ENCODE measurements around the gene MAPK10. TPM values are rescaled to one million over a fixed set of nuclear protein-coding genes. Genes with fewer than 3 reads are reported as not detected.

The MAPK10 gene
- total and polyA plus RNA-seq, 2 donors (not counting 1 experiment from before 2014, with no cell fraction given), result 3.8 to 20.0 TPM

- H3K79me2 ChIP-seq (ENCODE audit: control insufficient read depth, insufficient read depth, low read length), result no peaks in the 10 kb centered on the region
- DNase-seq (ENCODE audit: low read depth in 2 of 2), result peak; percentile 58 to 93
- H3K9me3 ChIP-seq (ENCODE audit: control insufficient read depth, insufficient read depth, low read depth, low read length), result no peaks in the 10 kb centered on the region
- no peak overlapping the region for H2AFZ ChIP-seq (ENCODE audit: low read length)
- H4K20me1 ChIP-seq (ENCODE audit: control insufficient read depth, extremely low read depth, insufficient read depth, low read length), result no peaks in the 10 kb centered on the region
- H3K4me1 ChIP-seq (ENCODE audit: control insufficient read depth, extremely low read depth, insufficient read depth, low read length), result no peaks in the 10 kb centered on the region
- H3K36me3 ChIP-seq (ENCODE audit: control insufficient read depth, insufficient read depth, low read length), result no peaks in the 10 kb centered on the region
- no peak overlapping the region for H3K4me3 ChIP-seq (replicated peaks in 1 of 4; ENCODE audit: control extremely low read depth in 1 of 4, insufficient read depth in 1 of 4, low read depth in 3 of 4, low read length in 4 of 4)
- H3K4me2 ChIP-seq (ENCODE audit: extremely low read depth, insufficient read depth, low read length), result no peak overlapping the region
- no peak for TF ChIP-seq CTCF (conservative IDR thresholded peaks at IDR 0.05 in 1 of 2, IDR thresholded peaks at IDR 0.05 in 1 of 2; ENCODE audit: low read depth in 1 of 2, low read length in 2 of 2)
- TF ChIP-seq EZH2 (IDR thresholded peaks at IDR 0.05; ENCODE audit: low read length, missing control alignments), result no peak
- no peak overlapping the region for H3K9ac ChIP-seq (ENCODE audit: insufficient read depth, low read length)
- H3K27ac ChIP-seq (ENCODE audit: insufficient read depth, low read length), result no peak overlapping the region
- no peaks in the 10 kb centered on the region for H3K27me3 ChIP-seq (ENCODE audit: control insufficient read depth, insufficient read depth, low read length)
Observed at GRCh38 chr4:86220121-86220520, 139.7 kb downstream of the MAPK10 start.

GRCh38 chr4:86218746-86219473 lies 140.9 kb downstream of the MAPK10 start:
- Histone ChIP-seq H3K36me3 (ENCODE audit: control insufficient read depth, insufficient read depth, low read length) (no peaks in the 10 kb centered on the region), H3K4me3 (replicated peaks in 1 of 4; ENCODE audit: control extremely low read depth in 1 of 4, insufficient read depth in 1 of 4, low read depth in 3 of 4, low read length in 4 of 4) (peak overlapping the region in 1 of 4 experiments; percentile 41), H2AFZ (ENCODE audit: low read length) (no peak overlapping the region), H3K27me3 (ENCODE audit: control insufficient read depth, insufficient read depth, low read length) (no peaks in the 10 kb centered on the region), H3K79me2 (ENCODE audit: control insufficient read depth, insufficient read depth, low read length) (no peaks in the 10 kb centered on the region), H3K4me1 (ENCODE audit: control insufficient read depth, extremely low read depth, insufficient read depth, low read length) (no peaks in the 10 kb centered on the region), H3K9me3 (ENCODE audit: control insufficient read depth, insufficient read depth, low read depth, low read length) (no peaks in the 10 kb centered on the region), H3K4me2 (ENCODE audit: extremely low read depth, insufficient read depth, low read length) (peak overlapping the region; percentile 17), H4K20me1 (ENCODE audit: control insufficient read depth, extremely low read depth, insufficient read depth, low read length) (no peaks in the 10 kb centered on the region), H3K9ac (ENCODE audit: insufficient read depth, low read length) (no peak overlapping the region), H3K27ac (ENCODE audit: insufficient read depth, low read length) (no peak overlapping the region)
- DNase-seq (ENCODE audit: low read depth in 2 of 2), result peak; percentile 75 to 92
- TF ChIP-seq EZH2 (IDR thresholded peaks at IDR 0.05; ENCODE audit: low read length, missing control alignments), result no peak
- TF ChIP-seq CTCF (conservative IDR thresholded peaks at IDR 0.05 in 1 of 2, IDR thresholded peaks at IDR 0.05 in 1 of 2; ENCODE audit: low read depth in 1 of 2, low read length in 2 of 2), result no peak

- H2AFZ ChIP-seq (ENCODE audit: low read length), result no peak overlapping the region
- H3K4me2 ChIP-seq (ENCODE audit: extremely low read depth, insufficient read depth, low read length), result no peak overlapping the region
- H3K4me3 ChIP-seq (replicated peaks in 1 of 4; ENCODE audit: control extremely low read depth in 1 of 4, insufficient read depth in 1 of 4, low read depth in 3 of 4, low read length in 4 of 4), result no peak overlapping the region
- no peak overlapping the region for H3K27ac ChIP-seq (ENCODE audit: insufficient read depth, low read length)
- no peaks in the 10 kb centered on the region for H4K20me1 ChIP-seq (ENCODE audit: control insufficient read depth, extremely low read depth, insufficient read depth, low read length)
- H3K36me3 ChIP-seq (ENCODE audit: control insufficient read depth, insufficient read depth, low read length), result no peaks in the 10 kb centered on the region
- H3K79me2 ChIP-seq (ENCODE audit: control insufficient read depth, insufficient read depth, low read length), result no peaks in the 10 kb centered on the region
- H3K4me1 ChIP-seq (ENCODE audit: control insufficient read depth, extremely low read depth, insufficient read depth, low read length), result no peaks in the 10 kb centered on the region
- TF ChIP-seq EZH2 (IDR thresholded peaks at IDR 0.05; ENCODE audit: low read length, missing control alignments) (no peak), CTCF (conservative IDR thresholded peaks at IDR 0.05 in 1 of 2, IDR thresholded peaks at IDR 0.05 in 1 of 2; ENCODE audit: low read depth in 1 of 2, low read length in 2 of 2) (no peak)
- H3K27me3 ChIP-seq (ENCODE audit: control insufficient read depth, insufficient read depth, low read length), result no peaks in the 10 kb centered on the region
- DNase-seq (ENCODE audit: low read depth in 2 of 2), result peak; percentile 8 to 24
- H3K9ac ChIP-seq (ENCODE audit: insufficient read depth, low read length), result no peak overlapping the region
- no peaks in the 10 kb centered on the region for H3K9me3 ChIP-seq (ENCODE audit: control insufficient read depth, insufficient read depth, low read depth, low read length)
Observed at GRCh38 chr4:86203176-86203575, 156.7 kb downstream of the MAPK10 start.

Data from fibroblast of lung (primary cell).